ENCODE data around the gene HEBP1.

Gene HEBP1

DNA sequence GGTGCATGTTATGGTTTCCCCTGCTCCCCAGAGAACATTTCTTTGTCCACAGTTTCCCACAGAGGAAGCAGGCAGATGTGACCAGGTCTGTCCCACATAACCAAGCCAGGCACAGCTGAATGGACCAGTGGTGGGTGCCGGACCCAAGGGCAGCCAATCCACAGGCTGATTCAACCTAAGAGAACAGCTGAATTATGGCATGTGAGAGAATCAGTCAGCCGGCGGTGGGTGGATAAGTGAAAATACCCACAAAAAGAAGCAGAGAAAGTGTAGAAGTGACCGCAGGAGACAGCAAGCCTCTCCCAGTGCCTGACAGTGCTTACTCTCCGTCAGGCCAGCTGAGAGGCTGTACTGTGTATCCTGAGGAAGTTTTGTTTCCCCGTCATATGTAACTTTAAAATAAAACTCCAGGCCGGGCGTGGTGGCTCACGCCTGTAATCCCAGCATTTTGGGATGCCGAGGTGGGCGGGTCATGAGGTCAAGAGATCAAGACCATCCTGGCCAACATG is 63.0 kb downstream of the HEBP1 start (continued):
- TF ChIP-seq, protein P1, sequence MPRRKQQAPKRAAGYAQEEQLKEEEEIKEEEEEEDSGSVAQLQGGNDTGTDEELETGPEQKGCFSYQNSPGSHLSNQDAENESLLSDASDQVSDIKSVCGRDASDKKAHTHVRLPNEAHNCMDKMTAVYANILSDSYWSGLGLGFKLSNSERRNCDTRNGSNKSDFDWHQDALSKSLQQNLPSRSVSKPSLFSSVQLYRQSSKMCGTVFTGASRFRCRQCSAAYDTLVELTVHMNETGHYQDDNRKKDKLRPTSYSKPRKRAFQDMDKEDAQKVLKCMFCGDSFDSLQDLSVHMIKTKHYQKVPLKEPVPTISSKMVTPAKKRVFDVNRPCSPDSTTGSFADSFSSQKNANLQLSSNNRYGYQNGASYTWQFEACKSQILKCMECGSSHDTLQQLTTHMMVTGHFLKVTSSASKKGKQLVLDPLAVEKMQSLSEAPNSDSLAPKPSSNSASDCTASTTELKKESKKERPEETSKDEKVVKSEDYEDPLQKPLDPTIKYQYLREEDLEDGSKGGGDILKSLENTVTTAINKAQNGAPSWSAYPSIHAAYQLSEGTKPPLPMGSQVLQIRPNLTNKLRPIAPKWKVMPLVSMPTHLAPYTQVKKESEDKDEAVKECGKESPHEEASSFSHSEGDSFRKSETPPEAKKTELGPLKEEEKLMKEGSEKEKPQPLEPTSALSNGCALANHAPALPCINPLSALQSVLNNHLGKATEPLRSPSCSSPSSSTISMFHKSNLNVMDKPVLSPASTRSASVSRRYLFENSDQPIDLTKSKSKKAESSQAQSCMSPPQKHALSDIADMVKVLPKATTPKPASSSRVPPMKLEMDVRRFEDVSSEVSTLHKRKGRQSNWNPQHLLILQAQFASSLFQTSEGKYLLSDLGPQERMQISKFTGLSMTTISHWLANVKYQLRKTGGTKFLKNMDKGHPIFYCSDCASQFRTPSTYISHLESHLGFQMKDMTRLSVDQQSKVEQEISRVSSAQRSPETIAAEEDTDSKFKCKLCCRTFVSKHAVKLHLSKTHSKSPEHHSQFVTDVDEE (CRISPR knock-in tag; IDR thresholded peaks at IDR 0.05) = no peak

DNA sequence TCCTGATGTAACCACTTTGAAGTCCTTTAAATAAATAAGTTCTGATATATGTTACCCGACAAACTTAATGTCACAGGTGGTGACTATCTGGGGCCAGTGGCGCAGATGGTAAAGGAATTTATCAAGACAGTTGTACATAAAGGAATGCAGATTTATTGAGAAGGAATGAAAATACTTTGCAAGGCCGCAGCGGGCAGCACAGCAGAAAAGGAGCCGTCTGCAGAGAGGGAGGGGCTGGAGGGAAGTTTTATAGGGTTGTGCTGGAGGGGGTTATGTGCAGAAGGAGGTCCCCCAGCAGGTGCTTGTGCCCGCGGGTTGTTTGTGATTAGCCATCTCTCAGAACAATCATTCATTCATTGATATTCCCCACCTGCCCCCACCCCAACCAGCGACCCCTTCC is 65.5 kb downstream of the HEBP1 start:
- ATAC-seq = no peak
- TF ChIP-seq ZC3H10 (CRISPR knock-in tag; IDR thresholded peaks at IDR 0.05) (no peak), ZFP30 (CRISPR knock-in tag; IDR thresholded peaks at IDR 0.05) (no peak), OSR1 (CRISPR knock-in tag; IDR thresholded peaks at IDR 0.05) (no peak), ZNF565 (CRISPR knock-in tag; conservative IDR thresholded peaks at IDR 0.05; ENCODE audit: low read depth) (no peak), RARB (CRISPR knock-in tag; IDR thresholded peaks at IDR 0.05) (no peak)
- TF ChIP-seq, protein P2, sequence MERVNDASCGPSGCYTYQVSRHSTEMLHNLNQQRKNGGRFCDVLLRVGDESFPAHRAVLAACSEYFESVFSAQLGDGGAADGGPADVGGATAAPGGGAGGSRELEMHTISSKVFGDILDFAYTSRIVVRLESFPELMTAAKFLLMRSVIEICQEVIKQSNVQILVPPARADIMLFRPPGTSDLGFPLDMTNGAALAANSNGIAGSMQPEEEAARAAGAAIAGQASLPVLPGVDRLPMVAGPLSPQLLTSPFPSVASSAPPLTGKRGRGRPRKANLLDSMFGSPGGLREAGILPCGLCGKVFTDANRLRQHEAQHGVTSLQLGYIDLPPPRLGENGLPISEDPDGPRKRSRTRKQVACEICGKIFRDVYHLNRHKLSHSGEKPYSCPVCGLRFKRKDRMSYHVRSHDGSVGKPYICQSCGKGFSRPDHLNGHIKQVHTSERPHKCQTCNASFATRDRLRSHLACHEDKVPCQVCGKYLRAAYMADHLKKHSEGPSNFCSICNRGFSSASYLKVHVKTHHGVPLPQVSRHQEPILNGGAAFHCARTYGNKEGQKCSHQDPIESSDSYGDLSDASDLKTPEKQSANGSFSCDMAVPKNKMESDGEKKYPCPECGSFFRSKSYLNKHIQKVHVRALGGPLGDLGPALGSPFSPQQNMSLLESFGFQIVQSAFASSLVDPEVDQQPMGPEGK (CRISPR knock-in tag; IDR thresholded peaks at IDR 0.05; ENCODE audit: borderline replicate concordance) = no peak
- TF ChIP-seq, protein P3, sequence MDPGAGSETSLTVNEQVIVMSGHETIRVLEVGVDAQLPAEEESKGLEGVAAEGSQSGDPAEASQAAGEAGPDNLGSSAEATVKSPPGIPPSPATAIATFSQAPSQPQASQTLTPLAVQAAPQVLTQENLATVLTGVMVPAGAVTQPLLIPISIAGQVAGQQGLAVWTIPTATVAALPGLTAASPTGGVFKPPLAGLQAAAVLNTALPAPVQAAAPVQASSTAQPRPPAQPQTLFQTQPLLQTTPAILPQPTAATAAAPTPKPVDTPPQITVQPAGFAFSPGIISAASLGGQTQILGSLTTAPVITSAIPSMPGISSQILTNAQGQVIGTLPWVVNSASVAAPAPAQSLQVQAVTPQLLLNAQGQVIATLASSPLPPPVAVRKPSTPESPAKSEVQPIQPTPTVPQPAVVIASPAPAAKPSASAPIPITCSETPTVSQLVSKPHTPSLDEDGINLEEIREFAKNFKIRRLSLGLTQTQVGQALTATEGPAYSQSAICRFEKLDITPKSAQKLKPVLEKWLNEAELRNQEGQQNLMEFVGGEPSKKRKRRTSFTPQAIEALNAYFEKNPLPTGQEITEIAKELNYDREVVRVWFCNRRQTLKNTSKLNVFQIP (CRISPR knock-in tag; IDR thresholded peaks at IDR 0.05; ENCODE audit: borderline replicate concordance, low read depth) = no peak

DNA sequence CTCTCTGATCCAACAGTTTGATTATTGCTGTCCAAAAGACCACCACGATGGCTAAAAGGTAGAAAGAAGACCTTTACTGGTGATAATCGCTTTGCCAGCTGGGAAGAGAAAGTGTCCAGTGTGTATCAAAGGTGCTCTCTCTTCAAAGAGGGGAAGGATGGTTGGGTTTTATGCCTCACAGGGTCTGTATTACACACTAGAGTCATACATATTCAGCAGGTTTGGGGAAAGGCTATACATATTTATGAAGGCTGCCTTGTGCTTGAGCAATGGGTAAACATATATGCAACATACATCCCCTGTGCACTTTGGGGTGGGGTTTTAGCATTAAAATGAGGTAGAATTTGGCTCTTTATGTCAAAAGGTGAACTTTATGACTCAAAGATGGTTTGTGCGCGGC is 66.3 kb downstream of the HEBP1 start:
- TF ChIP-seq, protein P4, sequence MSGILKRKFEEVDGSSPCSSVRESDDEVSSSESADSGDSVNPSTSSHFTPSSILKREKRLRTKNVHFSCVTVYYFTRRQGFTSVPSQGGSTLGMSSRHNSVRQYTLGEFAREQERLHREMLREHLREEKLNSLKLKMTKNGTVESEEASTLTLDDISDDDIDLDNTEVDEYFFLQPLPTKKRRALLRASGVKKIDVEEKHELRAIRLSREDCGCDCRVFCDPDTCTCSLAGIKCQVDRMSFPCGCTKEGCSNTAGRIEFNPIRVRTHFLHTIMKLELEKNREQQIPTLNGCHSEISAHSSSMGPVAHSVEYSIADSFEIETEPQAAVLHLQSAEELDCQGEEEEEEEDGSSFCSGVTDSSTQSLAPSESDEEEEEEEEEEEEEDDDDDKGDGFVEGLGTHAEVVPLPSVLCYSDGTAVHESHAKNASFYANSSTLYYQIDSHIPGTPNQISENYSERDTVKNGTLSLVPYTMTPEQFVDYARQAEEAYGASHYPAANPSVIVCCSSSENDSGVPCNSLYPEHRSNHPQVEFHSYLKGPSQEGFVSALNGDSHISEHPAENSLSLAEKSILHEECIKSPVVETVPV (CRISPR knock-in tag; IDR thresholded peaks at IDR 0.05) = no peak
- TF ChIP-seq CSDC2 (CRISPR knock-in tag; IDR thresholded peaks at IDR 0.05) = no peak
- no peak for TF ChIP-seq ZNF565 (CRISPR knock-in tag; conservative IDR thresholded peaks at IDR 0.05; ENCODE audit: low read depth)
- TF ChIP-seq ZFP3 (CRISPR knock-in tag; IDR thresholded peaks at IDR 0.05) = no peak
- TF ChIP-seq ZC3H10 (CRISPR knock-in tag; IDR thresholded peaks at IDR 0.05) = no peak
- TF ChIP-seq RARB (CRISPR knock-in tag; IDR thresholded peaks at IDR 0.05) = no peak
- TF ChIP-seq, protein P1 (CRISPR knock-in tag; IDR thresholded peaks at IDR 0.05) = no peak
- TF ChIP-seq ZNF70 (CRISPR knock-in tag; IDR thresholded peaks at IDR 0.05) = no peak
- TF ChIP-seq GLIS3 (CRISPR knock-in tag; IDR thresholded peaks at IDR 0.05) = no peak
- TF ChIP-seq, protein P5, sequence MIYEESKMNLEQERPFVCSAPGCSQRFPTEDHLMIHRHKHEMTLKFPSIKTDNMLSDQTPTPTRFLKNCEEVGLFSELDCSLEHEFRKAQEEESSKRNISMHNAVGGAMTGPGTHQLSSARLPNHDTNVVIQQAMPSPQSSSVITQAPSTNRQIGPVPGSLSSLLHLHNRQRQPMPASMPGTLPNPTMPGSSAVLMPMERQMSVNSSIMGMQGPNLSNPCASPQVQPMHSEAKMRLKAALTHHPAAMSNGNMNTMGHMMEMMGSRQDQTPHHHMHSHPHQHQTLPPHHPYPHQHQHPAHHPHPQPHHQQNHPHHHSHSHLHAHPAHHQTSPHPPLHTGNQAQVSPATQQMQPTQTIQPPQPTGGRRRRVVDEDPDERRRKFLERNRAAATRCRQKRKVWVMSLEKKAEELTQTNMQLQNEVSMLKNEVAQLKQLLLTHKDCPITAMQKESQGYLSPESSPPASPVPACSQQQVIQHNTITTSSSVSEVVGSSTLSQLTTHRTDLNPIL (CRISPR knock-in tag; IDR thresholded peaks at IDR 0.05; ENCODE audit: low read depth) = no peak
- no peak for TF ChIP-seq PPARA (CRISPR knock-in tag; IDR thresholded peaks at IDR 0.05; ENCODE audit: borderline replicate concordance)
- TF ChIP-seq, protein P2 (CRISPR knock-in tag; IDR thresholded peaks at IDR 0.05; ENCODE audit: borderline replicate concordance) = no peak
- TF ChIP-seq ISL1 (CRISPR knock-in tag; IDR thresholded peaks at IDR 0.05) = no peak
- no peak for TF ChIP-seq ESRRG (CRISPR knock-in tag; IDR thresholded peaks at IDR 0.05)
- TF ChIP-seq BACH2 (CRISPR knock-in tag; IDR thresholded peaks at IDR 0.05; ENCODE audit: borderline replicate concordance) = no peak
- no peak for TF ChIP-seq ZFP30 (CRISPR knock-in tag; IDR thresholded peaks at IDR 0.05)
- no peak for TF ChIP-seq TCF4 (CRISPR knock-in tag; IDR thresholded peaks at IDR 0.05; ENCODE audit: borderline replicate concordance)
- TF ChIP-seq ARNTL (CRISPR knock-in tag; IDR thresholded peaks at IDR 0.05; ENCODE audit: borderline replicate concordance, low read depth) = no peak
- TF ChIP-seq SNAI2 (CRISPR knock-in tag; IDR thresholded peaks at IDR 0.05) = no peak
- TF ChIP-seq, protein P3 (CRISPR knock-in tag; IDR thresholded peaks at IDR 0.05; ENCODE audit: borderline replicate concordance, low read depth) = no peak
- ATAC-seq = no peak
